Endothelial cell of hepatic sinusoid (primary cell): ENCODE data around the gene HECW1.
"Not testable (repeated sequence)": the region's sequence is repeated elsewhere in the genome, so short reads cannot be mapped to it uniquely, and the experiment has no call there.

ENCODE experiments used
- in situ Hi-C: cut with HindIII; loops from 2 replicates; pipeline ENCODE4 v1.10.0; 2017; ENCODE audit warnings: low sequenced_read_pairs

The HECW1 gene

DNA sequence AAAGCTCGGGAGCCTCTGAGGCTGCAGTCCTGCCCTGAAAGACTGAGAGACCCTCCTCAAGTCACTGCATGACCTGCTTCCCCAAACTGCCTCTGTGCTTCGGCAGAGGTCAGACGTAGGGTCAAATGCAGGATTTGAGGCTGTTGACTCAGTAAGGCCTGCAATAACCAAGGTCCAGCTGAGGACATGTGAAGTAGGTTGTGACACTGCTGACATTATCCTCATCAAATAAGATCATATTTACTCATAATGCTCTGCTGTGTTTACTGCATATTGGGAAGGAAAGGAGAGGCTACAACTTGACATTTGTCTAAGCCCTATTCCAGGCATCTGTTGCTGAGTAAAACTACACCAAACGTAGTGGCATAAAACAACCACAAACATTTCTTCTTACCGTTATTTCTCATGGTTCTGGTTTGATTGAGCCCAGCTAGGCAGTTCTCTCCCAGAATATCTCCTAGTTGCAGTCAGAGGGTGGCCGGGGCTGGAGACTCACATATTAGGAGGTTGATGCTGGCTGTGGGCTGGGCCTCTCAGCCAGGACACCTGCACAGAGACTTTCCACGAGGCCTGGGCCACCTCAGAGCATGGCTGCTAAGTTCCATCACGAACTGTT, 348.4 kb downstream of the HECW1 start:
- in situ Hi-C loops: no loop called here

DNA sequence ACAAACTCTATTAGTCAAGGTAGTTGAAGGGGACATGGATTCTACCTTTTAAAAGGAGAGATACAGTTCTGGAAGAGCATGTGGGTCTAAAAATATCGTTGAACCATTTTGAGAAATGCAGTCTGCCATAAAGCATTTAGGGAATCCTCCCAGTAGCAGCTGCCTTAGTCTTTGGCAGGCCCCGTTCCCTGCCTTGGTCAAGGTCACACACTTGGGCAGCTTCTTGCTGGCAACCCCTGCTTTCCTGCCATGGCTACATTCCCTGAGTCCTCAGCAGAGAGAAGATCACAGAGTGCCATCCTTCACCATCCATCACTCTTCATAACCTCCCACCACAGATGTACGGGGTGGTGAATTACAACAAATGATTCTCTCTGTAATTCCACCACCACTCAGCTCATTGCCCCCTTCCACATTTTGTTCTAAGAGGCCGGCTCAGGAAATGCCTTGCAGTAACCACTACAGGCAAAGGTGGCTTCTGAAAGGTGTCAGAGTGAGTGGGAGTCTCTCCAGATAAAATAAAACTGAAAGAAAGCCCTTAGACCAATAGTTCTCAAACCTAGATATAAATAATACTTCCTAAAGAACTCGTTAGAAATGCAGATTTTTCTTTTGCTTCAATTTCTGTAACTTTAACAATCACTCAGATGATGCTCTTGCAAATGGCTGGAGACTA, 349.0 kb downstream of the HECW1 start:
- in situ Hi-C loops: no loop called here

DNA sequence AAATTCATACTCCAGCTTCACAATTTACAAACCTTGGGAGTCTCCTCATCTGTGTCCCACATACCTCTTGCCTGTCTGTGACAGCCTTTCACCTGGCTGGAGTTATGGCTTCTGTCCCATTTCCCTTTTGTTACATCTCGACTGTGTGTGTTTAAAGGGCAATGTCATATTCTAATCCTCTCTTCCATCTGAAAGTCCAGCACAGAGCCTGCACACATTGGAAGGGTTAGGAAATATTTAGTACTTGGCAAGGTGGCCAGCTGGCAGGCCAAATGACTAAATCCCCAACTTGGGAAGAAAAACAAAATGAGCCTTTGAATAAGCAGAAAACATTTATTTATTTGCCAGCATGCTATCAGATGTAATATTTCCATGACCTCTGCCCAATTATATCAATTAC, 350.4 kb downstream of the HECW1 start:
- in situ Hi-C loops: no loop called here

DNA sequence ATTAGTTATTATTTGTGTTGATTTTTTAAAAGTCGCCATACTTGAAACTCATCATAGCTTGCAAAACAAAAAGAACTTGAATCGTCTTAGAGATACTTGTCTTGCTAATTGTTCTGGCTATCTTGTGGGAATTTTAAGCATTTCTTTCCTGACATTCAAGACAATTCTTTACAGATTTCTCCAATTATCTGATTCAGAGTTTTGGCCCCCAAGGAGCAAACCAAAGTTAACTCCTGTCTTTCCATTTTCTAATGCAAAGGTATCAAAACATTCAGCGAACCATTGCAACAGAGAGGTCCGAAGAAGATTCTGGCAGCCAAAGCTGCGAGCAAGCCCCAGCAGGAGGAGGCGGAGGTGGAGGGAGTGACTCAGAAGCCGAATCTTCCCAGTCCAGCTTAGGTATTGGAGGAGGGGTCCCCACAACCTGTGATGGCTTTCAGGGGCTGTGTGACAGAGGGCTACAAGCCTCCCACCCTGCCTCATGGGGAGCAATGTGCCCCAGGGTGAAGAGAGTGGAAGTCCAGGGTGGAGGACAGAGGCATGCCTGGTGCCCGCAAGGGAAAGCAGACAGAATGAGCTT, 351.0 kb downstream of the HECW1 start:
- in situ Hi-C loops: no loop called here

GRCh38 chr7:43465581-43466554, 353.4 kb downstream of the HECW1 start:
- in situ Hi-C loops: no loop called here

GRCh38 chr7:43467406-43467805, 355.0 kb downstream of the HECW1 start:
- in situ Hi-C loops: no loop called here

GRCh38 chr7:43467846-43468245, 355.4 kb downstream of the HECW1 start:
- in situ Hi-C loops: no loop called here

DNA sequence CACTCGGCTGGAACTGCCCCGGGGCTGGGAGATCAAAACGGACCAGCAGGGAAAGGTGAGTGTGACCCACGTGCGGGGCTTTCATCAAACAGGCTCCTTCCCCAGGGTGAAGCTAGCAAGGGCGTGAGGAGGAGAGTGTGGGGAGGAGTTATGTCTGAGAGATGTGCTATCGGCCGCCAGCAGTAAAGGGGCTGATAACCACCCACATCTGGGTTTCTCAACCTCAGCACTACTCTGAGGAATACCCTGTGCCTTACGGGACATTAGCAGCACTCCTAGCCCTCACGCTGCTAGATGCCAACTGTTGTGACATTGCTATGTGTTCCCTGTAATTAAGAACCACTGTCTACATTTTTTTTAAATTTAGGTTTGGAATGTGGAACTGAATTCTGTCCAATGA, 356.6 kb downstream of the HECW1 start:
- in situ Hi-C loops: no loop called here

DNA sequence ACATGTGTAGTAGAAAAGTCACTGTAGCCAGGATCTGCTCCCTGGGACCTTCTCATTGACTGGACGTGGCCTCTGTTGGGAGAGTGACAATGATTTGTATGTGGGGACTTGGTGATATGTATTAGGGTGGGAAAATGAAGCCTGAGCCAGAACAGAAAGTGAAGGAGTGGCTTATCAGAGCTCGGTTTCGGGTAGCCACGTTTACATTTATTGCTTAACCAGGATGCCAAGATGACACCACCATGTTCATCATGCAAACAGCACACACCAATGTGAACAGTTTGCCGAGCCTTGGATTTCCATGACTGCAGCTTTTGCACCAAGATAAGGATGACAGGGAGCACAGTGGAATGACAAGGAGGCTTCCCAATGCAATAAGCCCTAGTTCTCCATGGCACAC, 357.7 kb downstream of the HECW1 start:
- in situ Hi-C loops: no loop called here

DNA sequence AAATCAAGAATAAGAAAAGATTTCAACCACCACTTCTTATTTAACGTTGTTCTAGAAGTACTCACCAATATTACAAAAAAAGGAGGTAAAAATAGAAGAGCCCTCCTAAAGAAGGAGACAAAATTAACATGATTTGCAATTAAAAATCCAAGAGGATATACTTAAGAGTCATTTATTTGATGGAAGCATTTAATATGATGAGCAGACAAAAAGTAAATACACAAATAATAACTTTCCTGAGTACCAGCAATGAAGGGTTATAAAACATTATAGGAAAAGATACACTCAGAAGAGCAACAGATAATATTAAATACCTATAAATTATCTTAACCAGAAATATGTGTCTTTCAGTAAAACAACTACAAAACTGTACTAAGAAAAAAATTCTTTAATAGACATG, 363.5 kb downstream of the HECW1 start:
- in situ Hi-C loops: no loop called here

- in situ Hi-C loops: no loop called here
Observed at GRCh38 chr7:43476896-43477295, 364.4 kb downstream of the HECW1 start.

DNA sequence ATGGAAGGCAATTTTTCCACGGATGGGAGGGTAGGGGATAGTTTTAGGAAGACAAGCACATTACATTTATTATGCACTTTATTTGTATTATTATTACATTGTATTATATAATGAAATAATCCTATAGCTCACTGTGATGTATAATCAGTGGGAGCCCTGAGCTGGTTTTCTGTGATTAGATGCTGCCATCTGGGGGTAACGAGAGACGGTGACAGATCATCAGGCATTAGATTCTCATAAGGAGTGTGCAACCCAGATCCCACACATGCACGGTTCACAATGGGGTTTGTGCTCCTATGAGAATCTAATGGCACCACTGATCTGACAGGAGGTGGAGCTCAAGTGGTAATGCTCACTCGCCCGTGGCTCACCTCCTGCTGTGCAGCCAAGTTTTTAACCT, 366.6 kb downstream of the HECW1 start:
- in situ Hi-C loops: no loop called here

GRCh38 chr7:43479543-43479942, 367.1 kb downstream of the HECW1 start:
- in situ Hi-C loops: no loop called here

DNA sequence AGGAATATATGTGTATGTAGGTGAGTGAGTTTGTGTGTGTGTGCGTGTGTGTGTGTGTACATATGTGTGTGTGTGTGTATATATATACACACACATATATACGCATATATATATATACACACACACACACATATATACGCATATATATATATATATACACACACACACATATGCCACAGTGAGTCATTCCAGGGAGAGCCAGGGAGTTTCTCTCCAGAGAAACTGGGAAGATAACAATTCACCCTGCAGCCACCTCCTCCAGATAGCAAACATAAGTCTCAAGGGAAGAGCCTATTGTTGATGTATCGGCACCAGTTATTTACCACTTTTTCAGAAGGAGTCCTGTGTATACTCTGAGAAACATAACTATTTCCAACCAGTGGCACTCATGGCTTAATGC, 368.1 kb downstream of the HECW1 start:
- in situ Hi-C loops: no loop called here

DNA sequence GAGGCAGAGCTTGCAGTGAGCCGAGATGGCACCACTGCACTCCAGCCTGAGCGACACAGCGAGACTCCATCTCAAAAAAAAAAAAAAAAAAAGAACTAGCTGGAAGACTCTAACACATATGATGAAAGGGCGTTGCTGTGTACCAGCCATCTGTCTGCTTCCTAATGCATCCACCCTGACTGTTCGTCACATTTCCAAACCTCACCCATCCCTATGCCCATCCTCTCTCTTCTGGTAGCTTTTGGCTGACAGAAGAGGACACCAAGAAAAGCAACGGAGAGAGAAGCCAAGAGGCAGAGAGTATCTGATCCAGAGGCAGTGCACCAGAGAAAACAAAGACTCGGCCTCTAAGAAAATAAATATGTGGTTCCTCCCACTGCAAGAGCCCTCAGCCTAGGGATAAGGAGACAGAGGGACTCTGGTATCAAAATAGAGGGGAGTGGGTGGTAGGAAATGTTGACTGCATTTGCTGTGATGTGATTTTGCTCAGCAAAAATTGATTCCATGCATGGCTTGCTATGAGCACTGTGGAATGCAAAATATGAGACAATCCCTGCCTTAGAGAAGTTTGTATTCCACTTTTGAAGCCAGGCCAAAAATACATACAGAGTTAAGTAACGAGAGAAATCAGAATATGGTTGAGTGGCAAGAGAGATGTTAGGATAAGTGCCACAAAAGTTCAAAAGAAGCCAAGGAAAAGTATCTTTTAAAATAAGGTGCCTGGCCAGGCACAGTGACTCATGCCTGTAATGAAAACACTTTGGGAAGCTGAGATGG, 369.6 kb downstream of the HECW1 start:
- in situ Hi-C loops: no loop called here

DNA sequence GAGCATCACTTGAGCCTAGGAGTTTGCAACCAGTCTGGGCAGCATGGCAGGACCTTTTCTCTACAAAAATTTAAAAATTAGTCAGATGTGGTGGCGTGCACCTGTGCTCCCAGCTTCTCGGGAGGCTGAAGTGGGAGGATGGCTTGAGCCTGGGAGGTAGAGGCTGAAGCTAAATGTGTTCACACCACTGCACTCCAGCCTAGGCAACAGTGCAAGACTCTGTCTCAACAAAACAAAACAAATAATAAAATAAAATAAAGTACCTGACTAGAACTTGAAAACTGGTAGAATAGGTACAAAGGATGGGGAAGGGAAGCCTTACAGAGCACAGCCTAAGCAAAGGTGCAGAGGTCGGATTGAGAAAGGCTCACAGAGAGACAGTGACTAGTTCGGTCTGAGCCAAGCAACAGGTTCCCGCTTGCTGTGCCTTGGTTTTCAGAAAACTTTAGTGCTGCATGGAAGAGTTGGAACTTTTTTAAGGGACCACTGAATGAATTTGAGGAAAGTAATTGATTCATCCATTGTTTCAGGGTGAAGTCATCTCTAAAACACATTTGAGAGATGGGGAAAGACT, 370.3 kb downstream of the HECW1 start:
- in situ Hi-C loops: no loop called here

GRCh38 chr7:43484678-43485395, 372.4 kb downstream of the HECW1 start:
- in situ Hi-C loops: no loop called here

DNA sequence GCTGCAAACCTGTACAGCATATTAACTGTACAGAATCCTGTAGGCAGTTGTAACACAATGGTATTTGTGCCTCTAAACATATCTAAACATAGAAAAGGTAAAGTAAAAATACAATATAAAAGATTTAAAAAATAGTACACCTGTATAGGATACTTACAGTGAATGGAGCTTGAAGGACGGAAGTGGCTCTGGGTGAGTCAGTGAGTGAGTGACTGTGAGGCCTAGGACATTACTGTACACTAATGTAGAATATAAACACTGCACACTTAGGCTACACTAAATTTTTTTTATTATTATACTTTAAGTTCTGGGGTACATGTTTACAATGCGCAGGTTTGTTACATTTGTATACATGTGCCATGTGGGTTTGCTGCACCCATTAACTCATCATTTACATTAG, 373.1 kb downstream of the HECW1 start:
- in situ Hi-C loops: no loop called here

DNA sequence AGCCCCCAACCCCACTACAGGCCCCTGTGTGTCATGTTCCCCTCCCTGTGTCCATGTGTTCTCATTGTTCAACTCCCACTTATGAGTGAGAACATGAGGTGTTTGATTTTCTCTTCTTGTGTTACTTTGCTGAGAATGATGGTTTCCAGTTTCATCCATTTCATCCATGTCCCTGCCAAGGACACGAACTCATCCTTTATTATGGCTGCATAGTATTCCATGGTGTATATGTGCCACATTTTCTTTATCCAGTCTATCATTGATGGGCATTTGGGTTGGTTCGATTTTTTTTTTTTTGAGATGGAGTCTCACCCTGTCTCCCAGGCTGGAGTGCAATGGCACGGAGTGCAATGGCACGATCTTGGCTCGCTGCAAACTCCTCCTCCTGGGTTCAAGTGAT, 373.6 kb downstream of the HECW1 start:
- in situ Hi-C loops: not testable (repeated sequence)

- in situ Hi-C loops: no loop called here
Observed at GRCh38 chr7:43486634-43487033, 374.2 kb downstream of the HECW1 start.
